Nephron (organoid): ENCODE results near the gene ZNF783.
"Not testable (repeated sequence)": the region's sequence is repeated elsewhere in the genome, so short reads cannot be mapped to it uniquely, and the experiment has no call there.

Experiments
- H3K27ac Mint-ChIP-seq, 3 experiments: 2 replicates each; pipeline ENCODE4 v1.8.0; 2020; ENCODE audit warnings: mixed read lengths in 3 of 3, mild to moderate bottlenecking in 2 of 3, moderate library complexity in 1 of 3
- H3K27me3 Mint-ChIP-seq: 2 replicates; pipeline ENCODE4 v1.8.0; 2021; ENCODE audit warnings: low read depth, mild to moderate bottlenecking, moderate library complexity, mixed read lengths
- H3K36me3 Mint-ChIP-seq: 2 replicates; pipeline ENCODE4 v1.8.0; 2020; ENCODE audit warnings: low read depth, mixed read lengths
- H3K4me1 Mint-ChIP-seq: 2 replicates; pipeline ENCODE4 v1.8.0; 2020; ENCODE audit warnings: mixed read lengths
- H3K4me3 Mint-ChIP-seq, 3 experiments: 2 replicates each; pipeline ENCODE4 v1.8.0; 2020; ENCODE audit warnings: mild to moderate bottlenecking in 3 of 3, mixed read lengths in 3 of 3, moderate library complexity in 2 of 3
- H3K9me3 Mint-ChIP-seq: 2 replicates; pipeline ENCODE4 v1.8.0; 2020; ENCODE audit warnings: mixed read lengths
- TF ChIP-seq, protein P1 (sequence below), 3 experiments: fragments of 200-600 bp; sonication (generic); IDR thresholded peaks; one replicate each; pipeline ENCODE4 v1.5.0; 2021; ENCODE audit warnings: antibody characterized with exemption in 3 of 3; ENCODE audit not compliant: unreplicated experiment in 3 of 3

Gene ZNF783

DNA sequence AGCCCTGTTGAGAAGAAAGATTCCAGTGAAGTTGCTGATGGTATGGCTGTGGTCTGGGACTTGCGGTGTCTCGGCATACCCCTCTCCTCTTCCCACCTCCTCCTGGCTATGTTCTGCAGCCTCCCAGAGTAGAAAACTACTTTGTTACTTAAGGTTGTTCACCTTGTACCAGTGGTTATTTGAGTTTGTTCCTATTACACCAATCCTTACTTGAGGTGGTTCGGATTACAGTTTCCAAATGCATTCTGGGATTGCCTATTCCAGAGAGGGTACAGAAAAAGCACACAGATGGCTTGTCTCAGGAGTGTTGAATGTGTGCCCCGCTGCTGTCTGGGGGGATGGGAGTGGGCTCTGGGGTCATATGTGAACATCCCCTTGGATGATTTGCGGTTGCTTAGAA lies 6.8 kb upstream of the ZNF783 start:
- TF ChIP-seq, protein P1, sequence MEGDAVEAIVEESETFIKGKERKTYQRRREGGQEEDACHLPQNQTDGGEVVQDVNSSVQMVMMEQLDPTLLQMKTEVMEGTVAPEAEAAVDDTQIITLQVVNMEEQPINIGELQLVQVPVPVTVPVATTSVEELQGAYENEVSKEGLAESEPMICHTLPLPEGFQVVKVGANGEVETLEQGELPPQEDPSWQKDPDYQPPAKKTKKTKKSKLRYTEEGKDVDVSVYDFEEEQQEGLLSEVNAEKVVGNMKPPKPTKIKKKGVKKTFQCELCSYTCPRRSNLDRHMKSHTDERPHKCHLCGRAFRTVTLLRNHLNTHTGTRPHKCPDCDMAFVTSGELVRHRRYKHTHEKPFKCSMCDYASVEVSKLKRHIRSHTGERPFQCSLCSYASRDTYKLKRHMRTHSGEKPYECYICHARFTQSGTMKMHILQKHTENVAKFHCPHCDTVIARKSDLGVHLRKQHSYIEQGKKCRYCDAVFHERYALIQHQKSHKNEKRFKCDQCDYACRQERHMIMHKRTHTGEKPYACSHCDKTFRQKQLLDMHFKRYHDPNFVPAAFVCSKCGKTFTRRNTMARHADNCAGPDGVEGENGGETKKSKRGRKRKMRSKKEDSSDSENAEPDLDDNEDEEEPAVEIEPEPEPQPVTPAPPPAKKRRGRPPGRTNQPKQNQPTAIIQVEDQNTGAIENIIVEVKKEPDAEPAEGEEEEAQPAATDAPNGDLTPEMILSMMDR (IDR thresholded peaks at IDR 0.05; ENCODE audit: unreplicated experiment in 3 of 3), result no peak
- H3K9me3 Mint-ChIP-seq, result no peaks in the 10 kb centered on the region
- H3K27ac Mint-ChIP-seq, result no peak overlapping the region
- no peaks in the 10 kb centered on the region for H3K4me1 Mint-ChIP-seq
- H3K36me3 Mint-ChIP-seq, result peaks cover 41% of the 10 kb centered on the region
- no peak overlapping the region for H3K4me3 Mint-ChIP-seq
- no peaks in the 10 kb centered on the region for H3K27me3 Mint-ChIP-seq

DNA sequence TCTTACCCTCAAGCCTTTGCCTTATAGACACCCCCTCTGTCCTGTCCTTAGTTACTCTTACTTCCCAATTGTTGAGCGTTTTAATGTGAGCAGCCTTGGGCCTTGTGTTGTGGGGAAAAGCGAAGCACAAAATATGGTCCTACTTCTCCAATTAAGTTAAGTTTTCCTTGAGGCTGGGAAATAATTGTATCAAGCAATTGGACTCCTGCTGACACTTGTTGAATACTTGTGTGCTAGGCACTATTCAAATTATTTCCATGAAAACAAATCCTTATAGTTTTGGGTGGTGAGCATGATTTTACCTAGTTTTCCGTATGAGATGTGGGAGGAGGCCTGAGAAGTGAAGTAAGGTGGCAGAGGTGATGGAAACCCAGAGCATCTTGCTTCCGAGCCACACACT lies 5.4 kb upstream of the ZNF783 start:
- Mint-ChIP-seq H3K27ac (no peak overlapping the region), H3K27me3 (no peaks in the 10 kb centered on the region), H3K9me3 (no peaks in the 10 kb centered on the region), H3K4me3 (no peak overlapping the region), H3K4me1 (no peaks in the 10 kb centered on the region), H3K36me3 (peaks cover 34% of the 10 kb centered on the region)
- TF ChIP-seq, protein P1 (IDR thresholded peaks at IDR 0.05; ENCODE audit: unreplicated experiment in 3 of 3), result no peak

DNA sequence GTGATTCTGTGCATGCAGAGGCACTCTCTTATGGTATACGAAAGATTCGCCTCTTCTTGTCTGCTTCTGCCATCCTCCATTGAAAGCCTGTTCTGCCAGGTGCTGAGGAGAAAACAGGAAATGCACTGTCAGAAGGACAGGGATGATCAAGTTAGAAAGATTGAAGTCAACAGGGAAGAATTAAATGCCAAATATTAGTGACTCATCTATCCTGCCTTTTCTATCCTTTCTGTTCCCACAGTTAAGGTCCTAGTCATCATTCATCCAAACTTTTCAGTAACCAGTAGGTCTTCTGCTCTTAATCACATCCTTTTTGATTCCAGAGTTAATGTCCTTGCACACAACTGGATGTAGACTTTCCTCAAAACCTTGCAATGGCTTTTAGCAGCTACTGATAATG lies 4.8 kb upstream of the ZNF783 start:
- no peak overlapping the region for H3K27ac Mint-ChIP-seq

DNA sequence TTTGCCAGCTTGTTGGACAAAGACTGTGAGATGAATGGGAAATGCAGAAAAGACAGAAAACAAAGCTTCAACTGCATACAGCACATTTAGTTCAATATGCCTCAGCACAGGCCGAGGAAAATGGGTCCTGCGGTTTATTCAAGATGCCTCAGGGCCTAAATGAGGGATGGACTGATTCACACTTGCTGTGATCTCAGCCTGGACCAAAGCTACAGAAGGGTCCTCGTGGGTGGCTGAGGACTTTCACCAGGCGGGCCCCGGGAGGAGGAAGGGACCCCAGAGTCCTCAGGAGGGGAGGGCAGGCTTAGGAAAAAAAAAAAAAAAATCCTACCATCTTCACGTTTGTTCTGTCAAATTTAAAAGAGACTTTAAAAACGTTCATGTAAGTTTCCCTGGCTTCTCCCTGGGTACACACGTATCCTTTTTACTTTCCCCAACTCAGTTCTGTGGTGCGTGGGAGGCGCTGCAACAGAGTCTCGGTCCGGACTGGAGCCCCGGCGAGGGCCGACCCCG lies 624 bp upstream of the ZNF783 start:
- H3K27ac Mint-ChIP-seq, result peak overlapping the region; percentile 92 to 97 (median 94)

More for the DNA sequence above, 4.8 kb upstream of the ZNF783 start:
- Mint-ChIP-seq H3K9me3 (no peaks in the 10 kb centered on the region), H3K4me3 (no peak overlapping the region), H3K4me1 (no peaks in the 10 kb centered on the region), H3K36me3 (peaks cover 29% of the 10 kb centered on the region), H3K27me3 (no peaks in the 10 kb centered on the region)
- TF ChIP-seq, protein P1 (IDR thresholded peaks at IDR 0.05; ENCODE audit: unreplicated experiment in 3 of 3), result no peak

DNA sequence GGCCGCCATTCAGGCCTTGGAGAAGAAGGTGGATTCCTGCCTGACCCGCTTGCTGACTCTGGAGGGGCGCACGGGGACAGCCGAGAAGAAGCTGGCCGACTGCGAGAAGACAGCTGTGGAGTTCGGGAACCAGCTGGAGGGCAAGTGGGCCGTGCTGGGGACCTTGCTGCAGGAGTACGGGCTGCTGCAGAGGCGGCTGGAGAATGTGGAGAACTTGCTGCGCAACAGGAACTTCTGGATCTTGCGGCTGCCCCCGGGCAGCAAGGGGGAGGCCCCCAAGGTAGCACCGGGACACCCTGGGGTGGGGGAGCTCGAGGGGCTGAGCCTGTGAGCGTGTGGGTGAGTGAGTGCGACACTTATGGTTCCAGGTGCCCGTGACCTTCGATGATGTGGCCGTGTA lies 4.5 kb downstream of the ZNF783 start:
- TF ChIP-seq, protein P1 (IDR thresholded peaks at IDR 0.05; ENCODE audit: unreplicated experiment in 3 of 3), result no peak
- Mint-ChIP-seq H3K36me3 (peaks cover 55% of the 10 kb centered on the region), H3K4me3 (no peak overlapping the region), H3K27me3 (no peaks in the 10 kb centered on the region), H3K4me1 (peaks cover 7% of the 10 kb centered on the region), H3K9me3 (no peaks in the 10 kb centered on the region), H3K27ac (no peak overlapping the region)

More for the DNA sequence above, 624 bp upstream of the ZNF783 start:
- Mint-ChIP-seq H3K4me1 (peaks cover 7% of the 10 kb centered on the region), H3K36me3 (peaks cover 18% of the 10 kb centered on the region), H3K4me3 (peak overlapping the region; percentile 88 to 90 (median 89)), H3K27me3 (no peaks in the 10 kb centered on the region), H3K9me3 (no peaks in the 10 kb centered on the region)
- TF ChIP-seq, protein P1 (IDR thresholded peaks at IDR 0.05; ENCODE audit: unreplicated experiment in 3 of 3), result no peak

DNA sequence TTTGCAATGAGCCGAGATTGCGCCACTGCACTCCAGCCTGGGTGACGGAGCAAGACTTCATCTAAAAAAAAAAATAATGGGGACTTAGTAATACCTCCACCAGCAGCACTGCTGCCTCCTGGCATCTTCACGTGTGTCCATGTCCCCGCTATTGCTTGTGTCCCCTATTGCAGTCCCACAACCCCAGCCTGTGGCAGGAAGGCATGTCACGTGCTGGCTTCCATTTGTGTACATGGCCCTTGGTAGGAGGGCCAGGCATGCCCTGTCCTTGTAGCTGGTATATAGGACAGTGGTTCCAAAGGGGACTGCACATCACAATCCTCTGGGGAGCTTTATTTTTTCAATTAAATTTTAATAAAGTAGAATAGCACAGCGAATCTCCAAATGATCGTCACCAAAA lies 5.7 kb downstream of the ZNF783 start:
- H3K9me3 Mint-ChIP-seq, result no peaks in the 10 kb centered on the region
- H3K36me3 Mint-ChIP-seq, result peaks cover 65% of the 10 kb centered on the region
- H3K4me3 Mint-ChIP-seq, result no peak overlapping the region
- H3K27me3 Mint-ChIP-seq, result no peaks in the 10 kb centered on the region
- H3K27ac Mint-ChIP-seq, result no peak overlapping the region
- peaks cover 7% of the 10 kb centered on the region for H3K4me1 Mint-ChIP-seq
- TF ChIP-seq, protein P1 (IDR thresholded peaks at IDR 0.05; ENCODE audit: unreplicated experiment in 3 of 3), result no peak

DNA sequence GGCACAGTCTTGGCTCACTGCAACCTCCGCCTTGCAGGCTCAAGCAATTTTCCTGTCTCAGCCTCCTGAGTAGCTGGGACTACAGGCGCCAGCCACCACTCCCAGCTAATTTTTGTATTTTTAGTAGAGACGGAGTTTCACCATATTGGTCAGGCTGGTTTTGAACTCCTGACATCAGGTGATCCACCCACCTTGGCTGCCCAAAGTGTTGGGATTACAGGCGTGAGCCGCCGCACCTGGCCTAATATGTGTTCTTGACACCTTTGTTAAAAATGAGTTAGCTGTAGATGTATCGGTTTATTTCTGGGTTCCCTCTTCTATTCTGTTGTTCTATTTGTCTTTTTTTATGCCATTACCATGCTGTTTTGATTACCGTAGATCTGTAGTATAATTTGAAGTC lies 12.4 kb downstream of the ZNF783 start:
- not testable (repeated sequence) for H3K4me1 Mint-ChIP-seq, H3K27ac Mint-ChIP-seq, H3K4me3 Mint-ChIP-seq, H3K9me3 Mint-ChIP-seq, H3K27me3 Mint-ChIP-seq
- peaks cover 79% of the 10 kb centered on the region for H3K36me3 Mint-ChIP-seq
